Epithelial cell of esophagus (primary cell): ENCODE data around the gene PARM1.

Source experiments
- DNase-seq: peaks from one replicate; pipeline ENCODE4 v3.0.0; 2010; ENCODE audit warnings: low read depth
- H3K4me3 ChIP-seq: 2 replicates; pipeline ENCODE4 v1.5.1; 2011; ENCODE audit warnings: mild to moderate bottlenecking, low read length, control low read depth
- CTCF ChIP-seq: IDR thresholded peaks from 2 replicates; pipeline ENCODE4 v1.5.1; 2011; ENCODE audit warnings: low read depth, mild to moderate bottlenecking, low read length, control low read depth, inconsistent platforms; ENCODE audit not compliant: insufficient read depth; ENCODE audit errors: missing control alignments

The PARM1 gene

GRCh38 chr4:75018811-75019479, 86.0 kb downstream of the PARM1 start:
- DNase-seq = no peak
- H3K4me3 ChIP-seq = no peak overlapping the region
- no peak for TF ChIP-seq CTCF

DNA sequence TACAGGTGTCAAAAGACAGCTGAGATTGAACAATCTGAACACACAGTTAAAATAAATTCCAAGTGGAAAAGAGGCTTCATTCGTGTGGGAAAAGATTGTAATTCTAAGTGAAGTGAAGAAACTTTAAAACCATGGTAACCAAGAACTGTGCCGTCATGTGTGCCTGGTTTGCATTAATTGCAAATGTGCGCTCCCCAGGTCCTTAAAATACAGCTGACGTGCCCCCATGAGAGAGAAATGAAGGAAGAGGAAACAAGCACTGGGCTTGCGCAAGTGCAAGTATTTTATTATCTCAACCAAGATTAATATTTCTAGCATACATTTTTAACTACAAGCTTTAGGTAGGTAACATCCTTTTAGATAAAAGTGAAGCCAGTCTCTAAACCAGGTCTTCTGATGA, 92.5 kb downstream of the PARM1 start:
- no peak for DNase-seq

GRCh38 chr4:75028196-75028854, 95.4 kb downstream of the PARM1 start:
- H3K4me3 ChIP-seq = no peak overlapping the region
- DNase-seq = peak; percentile 14
- TF ChIP-seq CTCF = no peak

More for the DNA sequence above, 92.5 kb downstream of the PARM1 start:
- no peak overlapping the region for H3K4me3 ChIP-seq
- TF ChIP-seq CTCF = no peak

DNA sequence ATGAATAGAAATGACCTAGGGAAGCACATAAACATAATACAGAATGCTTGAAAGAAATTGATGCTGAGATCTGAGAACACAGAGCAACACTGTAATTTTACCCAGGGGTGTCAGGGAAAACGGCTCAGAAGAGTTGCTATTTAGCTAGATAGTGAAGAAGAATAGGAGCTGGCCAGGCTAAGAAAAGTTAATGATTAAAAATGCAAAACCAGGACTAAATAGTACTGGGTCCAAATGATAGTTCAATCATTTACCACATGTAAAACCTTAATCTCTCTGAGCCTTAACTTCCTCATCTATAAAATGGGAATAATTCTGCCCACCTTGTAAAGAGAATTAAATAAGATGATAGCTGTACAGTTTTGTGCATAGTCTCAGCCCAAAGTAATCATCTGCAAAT, 97.1 kb downstream of the PARM1 start:
- no peak for DNase-seq
- TF ChIP-seq CTCF = no peak
- H3K4me3 ChIP-seq = no peak overlapping the region

DNA sequence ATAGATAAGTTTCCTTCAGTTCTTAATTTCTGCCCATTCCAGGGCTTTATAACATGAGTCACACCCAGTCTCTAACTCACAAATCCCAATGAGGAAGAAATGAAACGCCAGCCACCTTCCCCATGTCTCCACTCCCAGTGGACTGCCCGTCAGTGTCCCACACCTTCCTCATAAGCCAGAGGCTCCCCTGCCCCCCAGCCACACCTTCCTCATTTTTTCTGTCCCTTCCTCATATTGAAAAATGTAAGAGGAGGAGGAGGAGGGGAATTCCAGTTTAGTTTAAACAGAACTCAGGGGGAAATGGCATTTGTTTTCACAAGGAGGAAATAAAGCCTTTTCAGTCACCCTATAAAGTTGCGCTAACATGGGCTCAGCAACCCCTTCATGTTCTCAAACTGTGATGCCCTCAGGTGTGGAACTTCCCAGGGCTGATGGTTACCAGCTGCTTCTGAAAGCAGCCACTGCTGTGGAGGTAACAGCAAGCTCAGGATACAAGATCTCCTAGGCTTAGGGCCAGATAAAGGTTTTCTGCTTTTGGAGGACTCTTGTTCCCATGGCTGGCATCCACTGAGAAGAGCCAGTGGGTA, 97.8 kb downstream of the PARM1 start:
- TF ChIP-seq CTCF = no peak
- no peak for DNase-seq
- H3K4me3 ChIP-seq = no peak overlapping the region

DNA sequence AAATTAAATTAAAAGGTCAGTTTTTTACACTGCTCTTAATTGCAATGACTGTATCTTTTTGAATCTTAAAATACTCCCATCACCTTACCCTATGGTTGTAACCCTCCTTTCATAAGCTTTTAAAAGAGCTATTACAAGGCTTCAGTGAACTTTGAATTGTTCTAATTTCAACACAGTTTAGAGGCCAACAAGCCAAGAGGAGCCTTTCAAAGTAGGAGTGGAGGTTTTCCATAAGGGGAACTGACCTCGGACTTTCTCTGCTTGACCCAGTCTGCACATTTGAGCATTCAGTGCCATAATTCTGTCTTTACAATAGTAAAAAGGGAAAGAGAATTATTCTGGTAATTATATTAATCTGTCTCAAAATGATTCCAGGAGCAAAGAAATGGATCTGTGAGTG, 98.9 kb downstream of the PARM1 start:
- H3K4me3 ChIP-seq = no peak overlapping the region
- DNase-seq = no peak
- no peak for TF ChIP-seq CTCF
